Measurements from ENCODE around the gene TMEM54.

Gene TMEM54

GRCh38 chr1:32867671-32868070, 33.5 kb downstream of the TMEM54 start:
- POLR2A ChIA-PET: no interaction called here
- DNase-seq (ENCODE audit: extremely low spot score): no peak
- CTCF ChIA-PET: interaction anchor here (1.2 to 1.6 kb wide), 2 partner anchors 9 to 155 kb away, joined by 4 read pairs; no protein-coding TSS in a partner anchor
- TF ChIP-seq FOXK2 (IDR thresholded peaks at IDR 0.05) (no peak), LEF1 (IDR thresholded peaks at IDR 0.05; ENCODE audit: borderline replicate concordance) (no peak), SUZ12 (IDR thresholded peaks at IDR 0.05) (no peak), SP1 (IDR thresholded peaks at IDR 0.05) (no peak), CTBP1 (IDR thresholded peaks at IDR 0.05; ENCODE audit: borderline replicate concordance) (no peak), ELF4 (IDR thresholded peaks at IDR 0.05) (no peak), TARDBP (IDR thresholded peaks at IDR 0.05) (no peak)

GRCh38 chr1:32867151-32867550, 34.0 kb downstream of the TMEM54 start:
- CTCF ChIA-PET: interaction anchor here (1.2 to 1.6 kb wide), 2 partner anchors 9 to 155 kb away, joined by 4 read pairs; no protein-coding TSS in a partner anchor
- no peak for DNase-seq (ENCODE audit: extremely low spot score)
- POLR2A ChIA-PET: no interaction called here
- no peak for TF ChIP-seq PKNOX1 (IDR thresholded peaks at IDR 0.05)
- TF ChIP-seq TARDBP (IDR thresholded peaks at IDR 0.05): no peak
- no peak for TF ChIP-seq FOXM1 (IDR thresholded peaks at IDR 0.05; ENCODE audit: borderline replicate concordance)
- no peak for TF ChIP-seq CTBP1 (IDR thresholded peaks at IDR 0.05; ENCODE audit: borderline replicate concordance)
- no peak for TF ChIP-seq BHLHE40 (IDR thresholded peaks at IDR 0.05; ENCODE audit: borderline replicate concordance)
- TF ChIP-seq SUZ12 (IDR thresholded peaks at IDR 0.05): no peak
- no peak for TF ChIP-seq L3MBTL2 (conservative IDR thresholded peaks at IDR 0.05)
- TF ChIP-seq LEF1 (IDR thresholded peaks at IDR 0.05; ENCODE audit: borderline replicate concordance): no peak
- no peak for TF ChIP-seq FOXA1 (IDR thresholded peaks at IDR 0.05)
- no peak for TF ChIP-seq ELF4 (IDR thresholded peaks at IDR 0.05)
- TF ChIP-seq FOXK2 (IDR thresholded peaks at IDR 0.05): no peak

GRCh38 chr1:32865639-32866405, 35.4 kb downstream of the TMEM54 start:
- DNase-seq (ENCODE audit: extremely low spot score): no peak
- POLR2A ChIA-PET: no interaction called here
- CTCF ChIA-PET: no interaction called here
- TF ChIP-seq NFRKB (IDR thresholded peaks at IDR 0.05) (no peak), HDGF (IDR thresholded peaks at IDR 0.05; ENCODE audit: borderline replicate concordance) (no peak), BHLHE40 (IDR thresholded peaks at IDR 0.05; ENCODE audit: borderline replicate concordance) (no peak), LEF1 (IDR thresholded peaks at IDR 0.05; ENCODE audit: borderline replicate concordance) (no peak), ARNT (IDR thresholded peaks at IDR 0.05) (no peak), ZNF384 (IDR thresholded peaks at IDR 0.05) (no peak), ELF4 (IDR thresholded peaks at IDR 0.05) (no peak), FOXK2 (IDR thresholded peaks at IDR 0.05) (no peak), L3MBTL2 (conservative IDR thresholded peaks at IDR 0.05) (no peak), SP1 (IDR thresholded peaks at IDR 0.05) (no peak), SUZ12 (IDR thresholded peaks at IDR 0.05) (no peak)

- no peak for TF ChIP-seq SUZ12 (IDR thresholded peaks at IDR 0.05)
- no peak for TF ChIP-seq LEF1 (IDR thresholded peaks at IDR 0.05; ENCODE audit: borderline replicate concordance)
- no peak for TF ChIP-seq ARNT (IDR thresholded peaks at IDR 0.05)
- TF ChIP-seq FOXA1 (IDR thresholded peaks at IDR 0.05): no peak
- no peak for TF ChIP-seq FOXM1 (IDR thresholded peaks at IDR 0.05; ENCODE audit: borderline replicate concordance)
- TF ChIP-seq NFRKB (IDR thresholded peaks at IDR 0.05): no peak
- no peak for TF ChIP-seq SP1 (IDR thresholded peaks at IDR 0.05)
- TF ChIP-seq HDGF (IDR thresholded peaks at IDR 0.05; ENCODE audit: borderline replicate concordance): no peak
- TF ChIP-seq FOXK2 (IDR thresholded peaks at IDR 0.05): no peak
- no peak for TF ChIP-seq PKNOX1 (IDR thresholded peaks at IDR 0.05)
- TF ChIP-seq L3MBTL2 (conservative IDR thresholded peaks at IDR 0.05): no peak
- TF ChIP-seq ELF4 (IDR thresholded peaks at IDR 0.05): no peak
- no peak for TF ChIP-seq ZNF384 (IDR thresholded peaks at IDR 0.05)
- TF ChIP-seq CTBP1 (IDR thresholded peaks at IDR 0.05; ENCODE audit: borderline replicate concordance): no peak
- no peak for TF ChIP-seq BHLHE40 (IDR thresholded peaks at IDR 0.05; ENCODE audit: borderline replicate concordance)
- TF ChIP-seq TARDBP (IDR thresholded peaks at IDR 0.05): no peak
- DNase-seq (ENCODE audit: extremely low spot score): no peak
- POLR2A ChIA-PET: no interaction called here
- CTCF ChIA-PET: no interaction called here
Observed at GRCh38 chr1:32864375-32865019, 36.7 kb downstream of the TMEM54 start.

- TF ChIP-seq HDGF (IDR thresholded peaks at IDR 0.05; ENCODE audit: borderline replicate concordance): no peak
- no peak for TF ChIP-seq ARNT (IDR thresholded peaks at IDR 0.05)
- POLR2A ChIA-PET: interaction anchor here (1.2 kb wide), 1 partner anchor 13 kb away, joined by 3 read pairs; no protein-coding TSS in a partner anchor
- no peak for DNase-seq (ENCODE audit: extremely low spot score)
- CTCF ChIA-PET: interaction anchor here (1.4 kb wide), 1 partner anchor 8 kb away, joined by 4 read pairs; no protein-coding TSS in a partner anchor
Observed at GRCh38 chr1:32863881-32864245, 37.3 kb downstream of the TMEM54 start.

GRCh38 chr1:32863218-32863880, 37.8 kb downstream of the TMEM54 start:
- POLR2A ChIA-PET: interaction anchor here (1.2 kb wide), 1 partner anchor 12 kb away, joined by 3 read pairs; no protein-coding TSS in a partner anchor
- CTCF ChIA-PET: interaction anchor here (1.4 kb wide), 1 partner anchor 8 kb away, joined by 4 read pairs; no protein-coding TSS in a partner anchor
- no peak for DNase-seq (ENCODE audit: extremely low spot score)
- no peak for TF ChIP-seq ARNT (IDR thresholded peaks at IDR 0.05)
- no peak for TF ChIP-seq ELF4 (IDR thresholded peaks at IDR 0.05)
- no peak for TF ChIP-seq CTBP1 (IDR thresholded peaks at IDR 0.05; ENCODE audit: borderline replicate concordance)
- no peak for TF ChIP-seq PKNOX1 (IDR thresholded peaks at IDR 0.05)
- no peak for TF ChIP-seq NFRKB (IDR thresholded peaks at IDR 0.05)
- TF ChIP-seq SUZ12 (IDR thresholded peaks at IDR 0.05): no peak
- TF ChIP-seq SP1 (IDR thresholded peaks at IDR 0.05): no peak
- no peak for TF ChIP-seq ZNF384 (IDR thresholded peaks at IDR 0.05)
- no peak for TF ChIP-seq BHLHE40 (IDR thresholded peaks at IDR 0.05; ENCODE audit: borderline replicate concordance)
- no peak for TF ChIP-seq TARDBP (IDR thresholded peaks at IDR 0.05)
- TF ChIP-seq FOXK2 (IDR thresholded peaks at IDR 0.05): no peak
- no peak for TF ChIP-seq L3MBTL2 (conservative IDR thresholded peaks at IDR 0.05)
- TF ChIP-seq LEF1 (IDR thresholded peaks at IDR 0.05; ENCODE audit: borderline replicate concordance): no peak
- no peak for TF ChIP-seq FOXM1 (IDR thresholded peaks at IDR 0.05; ENCODE audit: borderline replicate concordance)
- no peak for TF ChIP-seq FOXA1 (IDR thresholded peaks at IDR 0.05)
- TF ChIP-seq HDGF (IDR thresholded peaks at IDR 0.05; ENCODE audit: borderline replicate concordance): no peak
